Right forelimb (tissue), 1 donor: ENCODE data around the gene CLEC11A.
A peak's percentile ranks its signal among the peaks of the same experiment; 100 is the strongest.

Experiments used
- DNase-seq: peaks from one replicate; pipeline ENCODE4 v3.0.0-alpha.2; 2018

CLEC11A gene, protein sequence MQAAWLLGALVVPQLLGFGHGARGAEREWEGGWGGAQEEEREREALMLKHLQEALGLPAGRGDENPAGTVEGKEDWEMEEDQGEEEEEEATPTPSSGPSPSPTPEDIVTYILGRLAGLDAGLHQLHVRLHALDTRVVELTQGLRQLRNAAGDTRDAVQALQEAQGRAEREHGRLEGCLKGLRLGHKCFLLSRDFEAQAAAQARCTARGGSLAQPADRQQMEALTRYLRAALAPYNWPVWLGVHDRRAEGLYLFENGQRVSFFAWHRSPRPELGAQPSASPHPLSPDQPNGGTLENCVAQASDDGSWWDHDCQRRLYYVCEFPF

DNA sequence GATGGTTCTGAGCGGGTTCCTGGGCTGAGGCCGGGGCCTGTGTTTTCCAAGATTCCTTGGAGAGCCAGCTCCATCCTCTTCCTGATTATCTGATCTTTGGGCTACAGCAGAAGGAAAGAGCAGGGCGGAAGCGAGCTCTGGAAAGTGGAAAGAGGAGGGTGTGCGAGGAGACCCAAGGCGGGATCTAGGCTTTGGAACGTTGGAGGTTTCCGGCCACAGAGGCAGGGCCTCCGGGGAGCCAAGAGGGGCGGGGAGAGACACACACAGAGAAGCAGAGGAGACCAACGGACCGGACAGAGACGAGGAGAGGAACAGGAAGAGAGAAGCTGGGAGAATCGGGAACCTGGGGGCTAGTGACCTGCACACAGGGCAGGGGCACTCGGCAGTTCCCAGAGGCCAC is at the start of gene CLEC11A:
TSS of gene CLEC11A (plus strand) at position 296 of the 400 bp plus-strand sequence. CDS start 162 bp downstream, outside the sequence.
- DNase-seq, result peak; percentile 77

DNA sequence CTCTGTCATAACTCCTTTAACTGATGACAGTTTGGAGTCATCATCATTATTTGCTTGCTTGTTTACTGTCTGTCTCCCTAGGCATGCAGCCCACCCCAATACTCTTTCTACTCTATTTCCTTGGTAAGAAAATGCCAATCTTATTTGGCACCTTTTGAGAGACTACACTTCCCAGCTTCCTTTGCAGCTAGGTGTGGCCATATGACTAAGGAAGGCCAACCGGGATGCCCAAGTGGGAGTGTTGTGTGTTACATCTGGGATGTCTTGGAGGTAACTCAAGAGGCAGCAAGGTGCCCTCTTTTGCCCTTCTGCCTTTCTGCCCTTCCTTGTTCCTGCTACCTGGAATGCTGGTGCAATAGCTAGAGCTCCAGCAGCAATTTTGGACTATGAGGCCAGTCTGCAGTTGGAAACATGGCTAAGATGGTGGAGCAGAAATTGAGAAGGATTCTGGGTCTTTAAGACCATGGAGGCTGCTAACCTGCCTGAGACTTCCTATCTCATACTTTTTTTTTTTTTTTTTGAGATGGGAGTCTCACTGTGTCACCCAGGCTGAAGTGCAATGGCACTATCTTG is 46.5 kb upstream of the CLEC11A start:
- no peak for DNase-seq

GRCh38 chr19:50677636-50678035 is 45.5 kb upstream of the CLEC11A start:
- DNase-seq, result no peak

GRCh38 chr19:50678323-50678722 is 44.8 kb upstream of the CLEC11A start:
- DNase-seq, result no peak

GRCh38 chr19:50679177-50680125 is 43.7 kb upstream of the CLEC11A start:
- DNase-seq, result peak; percentile 85

DNA sequence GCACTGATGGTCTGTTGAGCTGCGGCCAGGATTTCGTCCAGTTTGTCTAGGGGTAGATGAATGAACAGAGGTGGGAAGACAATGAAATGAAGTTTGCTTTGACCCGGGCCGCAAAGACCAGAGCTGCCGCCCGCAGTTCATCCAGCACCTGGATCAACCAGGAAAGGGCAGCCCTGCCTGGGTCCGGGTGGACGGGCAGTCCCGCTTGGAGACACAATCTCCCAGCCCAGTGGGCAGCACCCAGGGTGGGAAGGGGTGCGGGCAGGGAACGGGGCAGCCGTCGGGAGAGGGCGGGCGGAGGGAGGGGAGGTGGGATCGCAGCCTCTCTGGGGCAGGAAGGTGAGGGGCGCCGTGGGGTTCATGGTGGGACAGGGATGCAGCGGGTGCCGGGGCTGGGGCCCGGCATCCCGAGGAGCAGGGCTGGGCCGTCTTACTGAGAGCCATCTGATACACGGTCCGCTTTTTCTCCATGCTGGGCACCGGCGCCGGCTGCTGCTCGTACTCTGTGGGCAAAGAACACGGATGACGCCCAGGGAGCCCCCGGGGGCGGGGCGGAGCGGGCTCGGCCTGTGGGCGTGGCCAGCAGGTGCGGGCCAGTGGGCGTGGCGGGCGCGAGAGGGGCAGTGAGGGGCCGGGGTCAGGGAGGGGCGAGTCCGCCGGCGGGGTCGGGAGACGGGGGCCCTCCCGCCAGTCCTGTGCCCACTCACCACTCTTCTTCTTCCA is 36.7 kb upstream of the CLEC11A start:
- DNase-seq, result no peak

GRCh38 chr19:50688766-50689165 is 34.4 kb upstream of the CLEC11A start:
- DNase-seq, result no peak

DNA sequence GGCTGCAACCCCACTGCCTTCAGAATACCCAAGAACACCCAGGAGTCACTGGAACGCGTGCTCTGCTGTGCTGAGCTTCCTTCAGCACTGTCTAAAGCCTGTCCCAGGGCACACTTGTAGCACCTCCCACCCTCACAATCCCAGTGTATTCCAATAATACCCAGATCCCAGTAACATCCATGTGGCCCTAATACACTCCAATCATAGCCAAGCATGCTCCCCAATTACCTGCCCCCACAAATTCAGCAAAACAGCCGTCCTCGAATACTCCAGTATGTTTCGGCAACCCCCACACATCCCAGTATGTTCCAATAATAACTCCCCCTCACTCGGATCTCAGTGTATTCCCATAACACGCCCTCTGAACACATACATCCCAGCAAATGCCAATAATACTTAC is 32.7 kb upstream of the CLEC11A start:
- DNase-seq, result no peak

- DNase-seq, result no peak
Measured at GRCh38 chr19:50693064-50693975, 29.8 kb upstream of the CLEC11A start.

DNA sequence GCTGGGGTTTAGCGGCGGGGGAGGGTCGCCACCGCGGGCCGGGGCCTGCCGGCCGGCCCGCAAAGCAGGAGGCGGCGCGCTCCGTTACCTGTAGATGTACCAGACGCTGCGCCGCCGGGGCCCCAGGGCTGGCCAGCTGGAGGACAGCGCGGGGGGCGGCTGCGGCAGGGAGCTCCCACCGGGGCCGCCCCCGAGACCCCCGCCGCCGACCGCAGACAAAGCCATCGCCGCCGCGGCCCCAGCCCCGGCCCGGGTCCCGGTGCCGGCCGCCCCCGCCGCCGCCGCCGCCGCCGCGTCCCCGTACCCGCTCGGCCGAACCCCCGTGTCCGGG is 28.4 kb upstream of the CLEC11A start:
- no peak for DNase-seq

DNA sequence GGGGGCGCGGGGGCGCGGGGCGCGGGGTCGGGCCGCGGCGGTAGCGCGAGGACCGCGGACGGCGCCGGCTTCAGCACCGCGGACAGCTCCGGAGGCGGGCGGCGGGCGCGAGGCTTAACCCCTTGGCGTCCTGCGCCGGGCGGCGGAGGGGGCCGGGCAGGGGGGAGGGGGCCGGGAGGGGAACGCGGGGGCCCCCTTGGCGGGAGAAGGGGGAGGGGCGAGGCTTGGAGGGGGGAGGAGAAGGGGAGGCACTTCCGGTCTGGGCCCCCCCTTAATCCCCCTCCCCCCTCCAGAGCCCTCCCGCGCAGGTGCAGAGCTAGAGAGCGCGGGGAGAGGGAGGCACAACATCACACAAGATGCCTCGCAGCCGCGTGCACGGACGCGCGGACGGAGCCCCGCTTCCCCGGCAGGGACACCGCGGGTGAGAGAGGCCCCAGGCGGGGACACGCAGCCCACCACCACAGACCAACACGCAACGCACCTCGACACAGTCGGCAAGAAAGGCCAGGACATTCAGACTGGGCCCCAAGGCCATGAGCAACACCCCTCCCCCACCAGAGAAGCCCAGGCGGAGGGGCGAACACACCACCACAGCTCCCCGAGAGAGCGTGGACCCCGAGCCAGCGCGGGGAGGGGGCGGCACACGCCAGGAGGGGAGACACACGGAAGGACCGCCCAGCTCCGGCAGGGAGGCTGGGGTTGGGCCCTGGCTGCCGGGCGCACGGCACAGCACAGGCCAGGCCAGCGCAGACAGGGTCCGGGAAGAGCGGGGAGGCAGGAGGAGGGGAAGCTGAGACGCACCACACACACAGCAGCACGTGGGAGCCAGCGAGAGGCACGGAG is 27.7 kb upstream of the CLEC11A start:
- peak; percentile 60 for DNase-seq

- DNase-seq, result no peak
Measured at GRCh38 chr19:50696094-50696483, 27.1 kb upstream of the CLEC11A start.

DNA sequence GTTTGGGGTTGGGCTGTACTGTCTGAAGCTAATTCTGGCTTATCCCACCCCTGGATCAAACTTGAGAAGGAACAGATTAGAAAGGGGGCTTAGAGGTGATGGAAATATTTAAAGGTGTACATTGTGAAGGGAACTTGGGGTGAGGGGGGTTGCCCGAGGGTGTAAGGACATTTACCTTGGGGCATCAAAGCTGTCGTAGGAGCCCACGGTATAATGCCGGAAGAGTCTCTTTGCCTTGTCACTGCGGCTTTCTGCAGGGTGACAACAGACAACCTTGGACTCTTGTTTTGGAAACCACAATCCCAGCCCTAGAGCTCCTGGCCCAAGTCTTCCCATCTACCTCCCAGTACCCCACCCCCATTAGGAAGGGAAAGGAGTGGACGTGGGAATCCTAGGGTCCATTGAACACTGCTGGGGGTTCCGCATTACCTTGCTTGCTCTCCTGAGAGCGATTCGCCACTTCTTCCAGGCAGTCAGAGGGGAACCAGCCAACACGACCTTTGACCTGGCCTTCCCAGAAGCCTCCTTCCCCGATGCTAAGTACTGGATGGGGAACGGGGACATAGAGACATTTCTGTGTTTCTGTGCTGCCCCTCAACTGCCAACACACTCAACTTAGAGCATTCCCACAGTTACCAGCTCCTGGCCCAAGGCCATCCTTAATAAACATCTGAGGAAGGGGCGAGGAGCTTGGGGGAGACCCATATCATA is 25.6 kb upstream of the CLEC11A start:
- DNase-seq, result no peak

- DNase-seq, result no peak
Measured at GRCh38 chr19:50701367-50701985, 21.7 kb upstream of the CLEC11A start.

DNA sequence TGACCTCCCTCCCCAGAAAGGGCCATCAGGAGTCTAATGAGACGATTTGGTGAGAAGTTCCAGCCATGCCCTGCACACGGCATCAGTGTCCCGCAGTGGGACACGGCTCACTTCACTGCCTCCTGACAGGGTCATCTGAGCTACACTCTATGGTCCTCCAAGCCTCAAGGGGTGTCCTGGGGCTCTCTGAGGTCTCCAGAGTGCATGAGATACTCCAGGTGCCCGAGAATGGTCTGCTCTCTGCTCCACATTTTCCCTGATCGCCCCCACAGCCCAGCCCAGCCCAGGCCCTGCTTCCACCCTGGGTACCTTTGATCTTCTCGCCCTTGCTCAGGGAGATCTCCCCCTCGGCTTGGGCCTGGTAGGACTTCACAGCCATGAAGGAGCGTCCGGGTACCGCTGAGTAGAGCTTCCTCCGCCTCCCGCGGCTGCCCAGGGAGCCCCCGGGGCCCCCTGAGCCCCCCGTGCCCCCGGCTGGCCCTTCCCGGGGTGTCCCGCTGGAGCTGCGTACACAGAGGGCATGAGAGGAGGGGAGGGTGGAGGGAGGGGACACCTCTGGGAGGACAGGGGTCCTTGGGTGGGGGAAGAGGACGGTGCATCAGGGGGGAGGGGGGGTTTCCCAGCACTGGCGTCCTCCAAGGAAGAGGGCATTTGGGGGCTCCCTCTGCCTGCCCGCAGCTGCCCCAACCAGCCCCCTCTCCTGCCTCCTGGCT is 20.9 kb upstream of the CLEC11A start:
- no peak for DNase-seq

DNA sequence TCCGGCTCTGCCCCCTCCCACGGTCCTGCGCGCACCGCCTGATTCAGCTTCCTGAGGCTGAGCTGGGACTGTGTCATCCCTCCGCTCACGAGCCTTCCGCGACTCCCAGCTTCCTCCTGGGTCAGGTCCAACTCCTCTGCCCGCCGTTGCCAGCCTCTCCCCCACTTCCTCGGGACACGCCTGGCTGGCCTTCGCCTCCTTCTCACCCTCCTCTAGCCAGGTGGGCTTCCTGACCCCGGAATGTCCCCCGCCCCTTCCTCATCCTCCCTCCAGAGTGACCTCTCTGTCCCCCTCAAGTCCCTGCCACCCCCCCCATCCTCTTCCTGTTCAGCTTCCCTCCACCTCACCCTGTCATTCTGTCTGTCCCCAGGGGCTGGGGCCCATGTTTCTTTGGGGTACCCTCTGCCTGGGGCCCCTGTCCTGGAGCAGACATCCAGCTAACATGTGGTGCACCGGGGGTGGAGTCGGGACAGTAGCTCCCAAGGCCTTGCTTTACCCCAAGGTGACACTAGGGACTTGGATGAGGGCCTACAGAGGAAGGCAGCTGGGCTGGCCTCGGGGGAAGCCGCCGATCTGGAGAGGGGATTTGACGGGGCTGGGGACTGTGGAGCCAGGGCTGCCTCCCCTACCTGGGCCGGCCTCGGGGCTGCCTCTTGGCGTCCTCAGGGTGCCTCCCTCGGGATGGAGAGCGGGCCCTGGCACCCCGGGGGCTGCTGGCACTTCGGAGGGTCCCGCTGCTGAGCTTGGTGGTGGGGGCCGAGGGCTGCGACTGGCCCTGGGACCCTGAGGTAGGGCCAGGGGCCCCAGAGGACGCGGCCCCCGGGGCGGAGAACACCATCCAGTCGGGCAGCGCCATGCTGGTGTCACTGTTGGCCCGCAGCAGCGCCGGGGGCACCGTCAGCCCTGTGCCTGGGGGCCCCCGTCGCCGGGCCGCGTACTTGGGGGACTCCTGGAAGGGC is 20.0 kb upstream of the CLEC11A start:
- no peak for DNase-seq

DNA sequence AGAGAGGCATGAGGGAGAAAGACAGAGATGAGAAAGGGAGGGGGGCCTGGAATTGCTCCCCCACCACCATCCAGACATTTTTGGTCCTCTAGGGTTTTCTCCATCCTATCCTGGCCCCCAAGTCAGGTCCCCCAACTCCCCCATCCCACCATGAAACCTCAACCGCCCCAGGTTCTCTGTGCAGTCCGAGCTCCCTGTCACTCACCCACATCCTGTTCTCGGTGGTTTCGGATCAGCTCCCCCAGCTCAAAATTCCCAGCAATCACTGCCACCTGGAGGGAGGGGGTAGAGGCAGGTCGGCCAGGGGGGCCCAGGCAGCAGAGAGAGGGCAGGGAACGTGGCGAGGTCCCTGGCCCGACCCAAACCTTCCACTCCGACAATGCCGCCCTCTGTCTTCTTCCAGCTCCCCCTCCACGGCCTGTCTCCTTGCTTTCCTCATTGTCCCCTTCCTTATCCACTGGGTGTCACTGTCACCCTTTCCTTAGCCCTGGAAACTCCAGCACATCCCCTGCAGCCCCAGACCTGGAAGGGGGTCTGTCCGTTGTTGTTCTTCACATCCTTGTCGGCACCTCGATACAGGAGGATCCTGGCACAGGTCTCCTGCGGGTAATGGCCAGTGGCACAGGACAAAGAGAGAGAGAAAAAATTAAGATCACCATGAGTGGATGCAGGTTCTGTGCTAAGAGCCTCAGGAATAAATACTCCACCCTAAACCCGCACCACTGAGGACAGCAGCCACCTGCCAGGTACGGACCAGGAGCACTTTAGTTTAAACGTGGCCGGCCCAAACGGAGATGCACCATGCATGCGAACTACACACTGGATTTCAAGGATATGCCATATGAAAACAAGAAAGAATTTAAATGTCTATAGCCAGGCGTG is 19.0 kb upstream of the CLEC11A start:
- DNase-seq, result no peak
